ENCODE results near the gene ARMC2. TPM values are rescaled to one million over a fixed set of nuclear protein-coding genes. Genes with fewer than 3 reads are reported as not detected.

ARMC2 gene
- total RNA-seq, 2 experiments from 2014 or later = 5.2 to 5.7 TPM

GRCh38 chr6:108987156-108987555 lies 138.9 kb downstream of the ARMC2 start:
- TF ChIP-seq CTCF (IDR thresholded peaks at IDR 0.05) = no peak
- H3K4me1 Mint-ChIP-seq (ENCODE audit: low read depth) = no peaks in the 10 kb centered on the region
- no peak for ATAC-seq (ENCODE audit: poor library complexity)
- no peak overlapping the region for H3K27ac ChIP-seq (ENCODE audit: low read depth in 1 of 2, low read length in 2 of 2)
- H3K27ac Mint-ChIP-seq = no peak overlapping the region
- H3K4me3 Mint-ChIP-seq = no peak overlapping the region
- no peak overlapping the region for H3K4me3 ChIP-seq (ENCODE audit: low read length)
- POLR2A ChIA-PET = interaction anchor here (0.6 to 1.2 kb wide), 2 partner anchors 17 to 139 kb away, joined by 3 read pairs; partner anchors contain the start of gene ARMC2
- H3K9me3 Mint-ChIP-seq = peaks cover 6% of the 10 kb centered on the region
- H3K4me1 ChIP-seq (ENCODE audit: insufficient read depth, low read length) = no peaks in the 10 kb centered on the region
- no peak for DNase-seq
- intact Hi-C loops (cut with DNase I, micrococcal nuclease) = loop anchor here in 1 of 2 experiments (5.0 kb wide), 1 partner anchor 50 kb away; no protein-coding TSS in a partner anchor
- CTCF ChIA-PET = no interaction called here
- H3K27me3 ChIP-seq (ENCODE audit: control insufficient read depth in 1 of 2, insufficient read depth in 2 of 2, low read length in 2 of 2) = no peaks in the 10 kb centered on the region
- peaks cover 70% of the 10 kb centered on the region for H3K36me3 ChIP-seq (ENCODE audit: insufficient read depth, low read length)
- peaks cover 94% of the 10 kb centered on the region for H3K36me3 Mint-ChIP-seq (ENCODE audit: low read depth)
- no peaks in the 10 kb centered on the region for H3K27me3 Mint-ChIP-seq
- H3K9me3 ChIP-seq (ENCODE audit: control insufficient read depth in 1 of 2, insufficient read depth in 1 of 2, low read length in 2 of 2) = no peaks in the 10 kb centered on the region

- intact Hi-C loops (cut with DNase I, micrococcal nuclease) = loop anchor here in 1 of 2 experiments (5.0 kb wide), 1 partner anchor 51 kb away; no protein-coding TSS in a partner anchor
- ATAC-seq (ENCODE audit: poor library complexity) = no peak
- no peaks in the 10 kb centered on the region for H3K4me1 ChIP-seq (ENCODE audit: insufficient read depth, low read length)
- no peak overlapping the region for H3K4me3 ChIP-seq (ENCODE audit: low read length)
- no peak for TF ChIP-seq CTCF (IDR thresholded peaks at IDR 0.05)
- H3K27ac ChIP-seq (ENCODE audit: low read depth in 1 of 2, low read length in 2 of 2) = no peak overlapping the region
- H3K27me3 Mint-ChIP-seq = no peaks in the 10 kb centered on the region
- H3K4me1 Mint-ChIP-seq (ENCODE audit: low read depth) = no peaks in the 10 kb centered on the region
- POLR2A ChIA-PET = interaction anchor here (1.0 kb wide), 1 partner anchor 22 kb away, joined by 3 read pairs; no protein-coding TSS in a partner anchor
- CTCF ChIA-PET = no interaction called here
- H3K27me3 ChIP-seq (ENCODE audit: control insufficient read depth in 1 of 2, insufficient read depth in 2 of 2, low read length in 2 of 2) = no peaks in the 10 kb centered on the region
- peaks cover under 1% of the 10 kb centered on the region for H3K9me3 Mint-ChIP-seq
- no peak overlapping the region for H3K4me3 Mint-ChIP-seq
- H3K27ac Mint-ChIP-seq = no peak overlapping the region
- peaks cover 81% of the 10 kb centered on the region for H3K36me3 ChIP-seq (ENCODE audit: insufficient read depth, low read length)
- H3K9me3 ChIP-seq (ENCODE audit: control insufficient read depth in 1 of 2, insufficient read depth in 1 of 2, low read length in 2 of 2) = no peaks in the 10 kb centered on the region
- peaks cover 95% of the 10 kb centered on the region for H3K36me3 Mint-ChIP-seq (ENCODE audit: low read depth)
- no peak for DNase-seq
Observed at GRCh38 chr6:108988296-108988695, 140.1 kb downstream of the ARMC2 start.

- DNase-seq (no peak), ATAC-seq (ENCODE audit: poor library complexity) (no peak)
- ChIA-PET CTCF (no interaction called here), POLR2A (interaction anchor here (1.0 kb wide), 1 partner anchor 21 kb away, joined by 3 read pairs; no protein-coding TSS in a partner anchor)
- intact Hi-C loops (cut with DNase I, micrococcal nuclease) = loop anchor here in 1 of 2 experiments (5.0 kb wide), 1 partner anchor 51 kb away; no protein-coding TSS in a partner anchor
- Histone ChIP-seq H3K4me3 (ENCODE audit: low read length) (no peak overlapping the region), H3K27me3 (ENCODE audit: control insufficient read depth in 1 of 2, insufficient read depth in 2 of 2, low read length in 2 of 2) (no peaks in the 10 kb centered on the region), H3K36me3 (ENCODE audit: insufficient read depth, low read length) (peaks cover 86% of the 10 kb centered on the region), H3K27ac (ENCODE audit: low read depth in 1 of 2, low read length in 2 of 2) (no peak overlapping the region), H3K4me1 (ENCODE audit: insufficient read depth, low read length) (no peaks in the 10 kb centered on the region), H3K9me3 (ENCODE audit: control insufficient read depth in 1 of 2, insufficient read depth in 1 of 2, low read length in 2 of 2) (no peaks in the 10 kb centered on the region)
- Mint-ChIP-seq H3K36me3 (ENCODE audit: low read depth) (peaks cover 95% of the 10 kb centered on the region), H3K27ac (no peak overlapping the region), H3K4me3 (no peak overlapping the region), H3K9me3 (no peaks in the 10 kb centered on the region), H3K27me3 (no peaks in the 10 kb centered on the region), H3K4me1 (ENCODE audit: low read depth) (no peaks in the 10 kb centered on the region)
- no peak for TF ChIP-seq CTCF (IDR thresholded peaks at IDR 0.05)
Observed at GRCh38 chr6:108988765-108989164, 140.5 kb downstream of the ARMC2 start.
